Caco-2 (cell line): ENCODE measurements around the gene ATP6V0B. TPM values are rescaled to one million over a fixed set of nuclear protein-coding genes. Genes with fewer than 3 reads are reported as not detected.

Experiments used
- BruUV-seq: library from RNA; stranded (reverse); fragments of 400-500 nt; replicated peaks from 2 replicates; lab custom pipeline; 2021; lab: Mats Ljungman, UMichigan
- CTCF ChIA-PET: fragments of 300-600 bp; sonication (Branson Sonifier 250); formaldehyde crosslinking; loops from one replicate; lab custom pipeline; 2022; ENCODE audit warnings: antibody characterized with exemption; lab: Charles Lee
- POLR2A ChIA-PET: fragments of 300-600 bp; sonication (Branson Sonifier 250); formaldehyde crosslinking; loops from one replicate; lab custom pipeline; 2022; ENCODE audit warnings: antibody characterized with exemption; lab: Charles Lee
- DNase-seq, 2 experiments: peaks; one replicate each; pipeline versions ENCODE4 v3.0.0 to v3.0.0-alpha.2; 2020 to 2022
- H3K27me3 ChIP-seq: replicated peaks from 2 replicates; pipeline ENCODE4 v1.6.0; 2011; ENCODE audit warnings: low read length; ENCODE audit not compliant: control insufficient read depth, insufficient read depth
- H3K36me3 ChIP-seq: 2 replicates; pipeline ENCODE4 v1.5.1; 2011; ENCODE audit warnings: low read length; ENCODE audit not compliant: control insufficient read depth, insufficient read depth
- H3K4me1 ChIP-seq: fragments of 250-450 bp; sonication (Bioruptor Pico); 2 replicates; pipeline ENCODE4 v1.5.1; 2020; ENCODE audit warnings: mild to moderate bottlenecking
- H3K4me3 ChIP-seq: 2 replicates; pipeline ENCODE4 v1.5.1; 2011; ENCODE audit warnings: low read depth, mild to moderate bottlenecking, control low read depth, low read length
- H3K9me3 ChIP-seq: fragments of 250-450 bp; sonication (Bioruptor Pico); 2 replicates; pipeline ENCODE4 v1.5.1; 2020; ENCODE audit warnings: mild to moderate bottlenecking, moderate library complexity
- H3K27ac Mint-ChIP-seq: one replicate; pipeline ENCODE4 v1.8.0; 2022; ENCODE audit warnings: mixed read lengths; ENCODE audit not compliant: unreplicated experiment
- H3K27me3 Mint-ChIP-seq: one replicate; pipeline ENCODE4 v1.8.0; 2022; ENCODE audit warnings: mixed read lengths; ENCODE audit not compliant: insufficient read depth, unreplicated experiment
- H3K36me3 Mint-ChIP-seq: one replicate; pipeline ENCODE4 v1.8.0; 2022; ENCODE audit warnings: mild to moderate bottlenecking, mixed read lengths; ENCODE audit not compliant: insufficient read depth, unreplicated experiment
- H3K4me1 Mint-ChIP-seq: one replicate; pipeline ENCODE4 v1.8.0; 2022; ENCODE audit warnings: low read depth, mixed read lengths; ENCODE audit not compliant: unreplicated experiment
- H3K4me3 Mint-ChIP-seq: one replicate; pipeline ENCODE4 v1.8.0; 2022; ENCODE audit warnings: mild to moderate bottlenecking, moderate library complexity, mixed read lengths; ENCODE audit not compliant: unreplicated experiment
- H3K9me3 Mint-ChIP-seq: one replicate; pipeline ENCODE4 v1.8.0; 2022; ENCODE audit warnings: mixed read lengths; ENCODE audit not compliant: unreplicated experiment
- intact Hi-C: fragments of 100-400 bp; cut with micrococcal nuclease; formaldehyde crosslinking; loops from one replicate; pipeline ENCODE4 v1.10.0; 2022; ENCODE audit not compliant: unreplicated experiment
- total RNA-seq: library from RNA; stranded (reverse); gene quantifications from 2 replicates; pipeline ENCODE4 v1.2.3, GENCODE V29; 2022
- TF ChIP-seq, protein P1 (sequence below), 2 experiments: fragments of 200-600 bp in 1 of 2; IDR thresholded peaks; 1 replicate in 1 of 2; 2 replicates in 1 of 2; pipeline versions ENCODE4 v1.5.1 to v1.8.0; 2011 to 2022; ENCODE audit warnings: antibody characterized with exemption in 1 of 2, control low read depth in 1 of 2, inconsistent platforms in 1 of 2, low read depth in 1 of 2, low read length in 1 of 2, mild to moderate bottlenecking in 1 of 2, moderate library complexity in 1 of 2; ENCODE audit not compliant: insufficient read depth in 1 of 2, severe bottlenecking in 1 of 2, unreplicated experiment in 1 of 2

Gene ATP6V0B
- total RNA-seq, 1 experiment from 2014 or later = 91.2 TPM

DNA sequence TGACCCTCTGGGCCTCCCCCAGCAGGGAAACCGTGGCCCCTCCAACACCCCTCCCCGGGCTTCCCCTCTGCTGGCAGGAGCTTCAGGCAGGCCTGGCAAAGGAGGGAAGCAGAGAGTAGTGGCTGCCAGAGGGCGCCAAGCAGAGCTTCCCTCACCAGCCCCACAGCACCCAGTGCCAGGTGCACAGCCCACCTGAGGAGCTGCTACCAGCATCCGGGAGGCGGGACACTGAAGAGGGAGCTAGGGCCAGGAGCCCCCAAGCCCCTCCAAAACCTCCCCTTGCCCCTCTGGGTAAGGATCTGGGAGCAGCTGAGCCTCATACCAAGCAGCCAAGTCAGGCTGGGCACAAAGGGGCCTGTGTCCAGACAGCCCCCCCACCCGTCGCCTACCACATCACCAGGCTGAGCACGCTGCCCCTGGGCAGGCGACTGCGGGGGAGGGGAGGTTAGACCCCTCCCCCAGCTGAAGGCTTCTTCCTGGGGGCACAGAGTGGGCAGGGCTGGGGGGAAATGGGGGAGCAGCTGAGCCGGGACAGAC lies 36.2 kb downstream of the ATP6V0B start:
- no peaks in the 10 kb centered on the region for H3K9me3 ChIP-seq
- Mint-ChIP-seq H3K4me3 (no peak overlapping the region), H3K27me3 (no peaks in the 10 kb centered on the region), H3K4me1 (no peaks in the 10 kb centered on the region), H3K36me3 (peaks cover 13% of the 10 kb centered on the region), H3K27ac (no peak overlapping the region), H3K9me3 (no peaks in the 10 kb centered on the region)
- ChIA-PET CTCF (interaction anchor here (1.2 kb wide), 1 partner anchor 25 kb away, joined by 3 read pairs; no protein-coding TSS in a partner anchor), POLR2A (no interaction called here)
- DNase-seq = no peak
- H3K4me3 ChIP-seq = no peak overlapping the region
- no peaks in the 10 kb centered on the region for H3K4me1 ChIP-seq
- intact Hi-C loops = no loop called here
- no TSS peak for BruUV-seq
- TF ChIP-seq, protein P1, sequence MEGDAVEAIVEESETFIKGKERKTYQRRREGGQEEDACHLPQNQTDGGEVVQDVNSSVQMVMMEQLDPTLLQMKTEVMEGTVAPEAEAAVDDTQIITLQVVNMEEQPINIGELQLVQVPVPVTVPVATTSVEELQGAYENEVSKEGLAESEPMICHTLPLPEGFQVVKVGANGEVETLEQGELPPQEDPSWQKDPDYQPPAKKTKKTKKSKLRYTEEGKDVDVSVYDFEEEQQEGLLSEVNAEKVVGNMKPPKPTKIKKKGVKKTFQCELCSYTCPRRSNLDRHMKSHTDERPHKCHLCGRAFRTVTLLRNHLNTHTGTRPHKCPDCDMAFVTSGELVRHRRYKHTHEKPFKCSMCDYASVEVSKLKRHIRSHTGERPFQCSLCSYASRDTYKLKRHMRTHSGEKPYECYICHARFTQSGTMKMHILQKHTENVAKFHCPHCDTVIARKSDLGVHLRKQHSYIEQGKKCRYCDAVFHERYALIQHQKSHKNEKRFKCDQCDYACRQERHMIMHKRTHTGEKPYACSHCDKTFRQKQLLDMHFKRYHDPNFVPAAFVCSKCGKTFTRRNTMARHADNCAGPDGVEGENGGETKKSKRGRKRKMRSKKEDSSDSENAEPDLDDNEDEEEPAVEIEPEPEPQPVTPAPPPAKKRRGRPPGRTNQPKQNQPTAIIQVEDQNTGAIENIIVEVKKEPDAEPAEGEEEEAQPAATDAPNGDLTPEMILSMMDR (IDR thresholded peaks at IDR 0.05; ENCODE audit: insufficient read depth in 1 of 2, low read depth in 1 of 2, low read length in 1 of 2, severe bottlenecking in 1 of 2, unreplicated experiment in 1 of 2) = no peak
- H3K27me3 ChIP-seq = no peaks in the 10 kb centered on the region
- H3K36me3 ChIP-seq = no peaks in the 10 kb centered on the region

DNA sequence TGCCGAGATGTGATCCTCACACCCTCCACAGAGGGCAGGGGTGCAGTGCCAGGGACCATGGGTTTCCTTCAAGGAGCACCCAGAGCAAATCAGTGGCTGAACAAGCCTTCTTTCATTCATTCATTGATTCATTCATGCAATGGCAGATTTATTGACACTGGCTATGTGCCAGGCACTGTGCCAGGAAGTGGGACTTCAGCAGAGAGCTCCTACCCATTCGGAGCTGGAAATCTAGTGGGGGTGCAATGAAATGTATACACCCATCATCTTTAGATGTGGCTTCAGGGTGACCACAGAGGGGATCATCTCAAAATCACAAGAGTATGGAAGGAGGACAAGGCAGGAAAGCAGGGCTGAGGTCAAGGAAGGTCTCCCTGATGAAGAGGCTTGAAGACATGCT lies 37.6 kb downstream of the ATP6V0B start:
- TF ChIP-seq, protein P1 (IDR thresholded peaks at IDR 0.05; ENCODE audit: insufficient read depth in 1 of 2, low read depth in 1 of 2, low read length in 1 of 2, severe bottlenecking in 1 of 2, unreplicated experiment in 1 of 2) = no peak
- H3K9me3 Mint-ChIP-seq = no peaks in the 10 kb centered on the region
- DNase-seq = no peak
- H3K36me3 Mint-ChIP-seq = peaks cover 17% of the 10 kb centered on the region
- POLR2A ChIA-PET = no interaction called here
- no peak overlapping the region for H3K4me3 Mint-ChIP-seq
- H3K36me3 ChIP-seq = no peaks in the 10 kb centered on the region
- no peaks in the 10 kb centered on the region for H3K4me1 ChIP-seq
- H3K4me3 ChIP-seq = no peak overlapping the region
- H3K27me3 Mint-ChIP-seq = no peaks in the 10 kb centered on the region
- BruUV-seq = no TSS peak
- no peak overlapping the region for H3K27ac Mint-ChIP-seq
- CTCF ChIA-PET = no interaction called here
- no peaks in the 10 kb centered on the region for H3K9me3 ChIP-seq
- H3K27me3 ChIP-seq = no peaks in the 10 kb centered on the region
- H3K4me1 Mint-ChIP-seq = no peaks in the 10 kb centered on the region
- intact Hi-C loops = no loop called here

DNA sequence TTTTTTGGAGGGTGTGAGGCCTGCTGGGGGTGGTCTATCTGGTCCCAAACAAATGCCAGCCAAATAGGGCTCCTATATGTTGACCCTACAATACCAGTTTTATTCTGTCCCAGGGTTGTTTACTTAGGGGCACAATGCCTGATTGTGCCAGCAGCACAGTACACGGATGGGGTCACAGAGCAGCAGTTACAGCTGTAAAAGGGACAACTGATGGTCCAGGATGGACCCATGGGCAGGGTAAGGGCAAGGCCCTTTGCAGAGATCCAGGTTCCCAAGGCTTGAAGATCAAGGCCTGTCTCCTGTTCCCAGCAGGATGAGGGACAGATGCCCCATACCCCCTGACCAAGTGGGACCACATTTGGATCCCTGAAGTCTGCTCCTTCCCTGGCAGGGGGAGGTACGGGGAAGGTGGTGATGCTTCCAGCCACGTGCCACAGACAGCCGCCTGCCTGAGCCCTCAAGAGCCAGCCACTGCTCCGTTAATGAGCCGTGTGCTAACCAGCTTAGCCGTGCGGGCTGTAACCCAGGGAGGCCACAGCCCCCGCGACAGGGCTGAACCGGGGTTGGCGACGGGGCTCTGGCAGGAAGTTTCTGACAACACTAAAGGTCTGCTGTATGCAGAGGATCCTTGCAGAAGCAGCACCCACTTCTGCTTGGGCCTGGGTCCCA lies 38.3 kb downstream of the ATP6V0B start:
- no peaks in the 10 kb centered on the region for H3K27me3 ChIP-seq
- no peaks in the 10 kb centered on the region for H3K36me3 ChIP-seq
- POLR2A ChIA-PET = no interaction called here
- BruUV-seq = no TSS peak
- no peak overlapping the region for H3K4me3 ChIP-seq
- no peaks in the 10 kb centered on the region for H3K9me3 ChIP-seq
- DNase-seq = no peak
- H3K36me3 Mint-ChIP-seq = peaks cover 13% of the 10 kb centered on the region
- intact Hi-C loops = no loop called here
- no peaks in the 10 kb centered on the region for H3K4me1 Mint-ChIP-seq
- TF ChIP-seq, protein P1 (IDR thresholded peaks at IDR 0.05; ENCODE audit: insufficient read depth in 1 of 2, low read depth in 1 of 2, low read length in 1 of 2, severe bottlenecking in 1 of 2, unreplicated experiment in 1 of 2) = no peak
- H3K9me3 Mint-ChIP-seq = no peaks in the 10 kb centered on the region
- H3K4me1 ChIP-seq = no peaks in the 10 kb centered on the region
- no peak overlapping the region for H3K4me3 Mint-ChIP-seq
- H3K27ac Mint-ChIP-seq = no peak overlapping the region
- CTCF ChIA-PET = no interaction called here
- H3K27me3 Mint-ChIP-seq = no peaks in the 10 kb centered on the region
